MCF 10A (cell line): Measurements from ENCODE around the gene WSCD1. TPM values are rescaled to one million over a fixed set of nuclear protein-coding genes. Genes with fewer than 3 reads are reported as not detected.

ENCODE experiments used
- BruUV-seq: library from RNA; stranded (reverse); fragments of 400-500 nt; replicated peaks from 2 replicates; lab custom pipeline; 2021; lab: Mats Ljungman, UMichigan
- CTCF ChIA-PET: fragments of 300-600 bp; sonication (Branson Sonifier 250); formaldehyde crosslinking; extraction: SDS; loops from one replicate; lab custom pipeline; 2021; ENCODE audit warnings: antibody characterized with exemption, inconsistent platforms; lab: Yijun Ruan, JAX
- POLR2A ChIA-PET: fragments of 300-600, 350-650 bp; sonication (Branson Sonifier 250); formaldehyde crosslinking; extraction: SDS; loops from one replicate; lab custom pipeline; 2020; ENCODE audit warnings: antibody characterized with exemption, inconsistent platforms; lab: Yijun Ruan, JAX
- DNase-seq: peaks from one replicate; pipeline ENCODE4 v3.0.0-alpha.2; 2018; ENCODE audit not compliant: unreplicated experiment
- H3K27ac Mint-ChIP-seq: one replicate; pipeline ENCODE4 v1.8.0; 2022; ENCODE audit warnings: mild to moderate bottlenecking, low read depth, mixed read lengths; ENCODE audit not compliant: unreplicated experiment
- H3K27me3 Mint-ChIP-seq: one replicate; pipeline ENCODE4 v1.8.0; 2022; ENCODE audit warnings: mixed read lengths; ENCODE audit not compliant: insufficient read depth, unreplicated experiment
- H3K36me3 Mint-ChIP-seq: one replicate; pipeline ENCODE4 v1.8.0; 2022; ENCODE audit warnings: mild to moderate bottlenecking, moderate library complexity, mixed read lengths; ENCODE audit not compliant: insufficient read depth, unreplicated experiment
- H3K4me1 Mint-ChIP-seq: one replicate; pipeline ENCODE4 v1.8.0; 2022; ENCODE audit warnings: mixed read lengths; ENCODE audit not compliant: insufficient read depth, unreplicated experiment
- H3K4me3 Mint-ChIP-seq: one replicate; pipeline ENCODE4 v1.8.0; 2022; ENCODE audit warnings: mild to moderate bottlenecking, moderate library complexity, mixed read lengths; ENCODE audit not compliant: unreplicated experiment
- H3K9me3 Mint-ChIP-seq: one replicate; pipeline ENCODE4 v1.8.0; 2022; ENCODE audit warnings: mixed read lengths; ENCODE audit not compliant: unreplicated experiment
- intact Hi-C: fragments of 100-400 bp; cut with micrococcal nuclease; formaldehyde crosslinking; loops from 2 replicates; pipeline ENCODE4 v1.14.1; 2022
- total RNA-seq: library from RNA; stranded (reverse); gene quantifications from 2 replicates; pipeline ENCODE4 v1.2.3, GENCODE V29; 2022
- TF ChIP-seq, protein P1 (sequence below): fragments of 200-600 bp; IDR thresholded peaks from one replicate; pipeline ENCODE4 v1.8.0; 2022; ENCODE audit warnings: antibody characterized with exemption, mild to moderate bottlenecking; ENCODE audit not compliant: unreplicated experiment

WSCD1 gene
- total RNA-seq, 1 experiment from 2014 or later, result not detected

- H3K36me3 Mint-ChIP-seq, result no peaks in the 10 kb centered on the region
- H3K9me3 Mint-ChIP-seq, result no peaks in the 10 kb centered on the region
- ChIA-PET POLR2A (no interaction called here), CTCF (interaction anchor here (0.6 to 1.0 kb wide), 2 partner anchors 72 to 578 kb away, joined by 3 read pairs; no protein-coding TSS in a partner anchor)
- no peak for DNase-seq
- H3K4me1 Mint-ChIP-seq, result no peaks in the 10 kb centered on the region
- H3K4me3 Mint-ChIP-seq, result no peak overlapping the region
- intact Hi-C loops, result no loop called here
- no peak overlapping the region for H3K27ac Mint-ChIP-seq
- BruUV-seq, result no TSS peak
- TF ChIP-seq, protein P1, sequence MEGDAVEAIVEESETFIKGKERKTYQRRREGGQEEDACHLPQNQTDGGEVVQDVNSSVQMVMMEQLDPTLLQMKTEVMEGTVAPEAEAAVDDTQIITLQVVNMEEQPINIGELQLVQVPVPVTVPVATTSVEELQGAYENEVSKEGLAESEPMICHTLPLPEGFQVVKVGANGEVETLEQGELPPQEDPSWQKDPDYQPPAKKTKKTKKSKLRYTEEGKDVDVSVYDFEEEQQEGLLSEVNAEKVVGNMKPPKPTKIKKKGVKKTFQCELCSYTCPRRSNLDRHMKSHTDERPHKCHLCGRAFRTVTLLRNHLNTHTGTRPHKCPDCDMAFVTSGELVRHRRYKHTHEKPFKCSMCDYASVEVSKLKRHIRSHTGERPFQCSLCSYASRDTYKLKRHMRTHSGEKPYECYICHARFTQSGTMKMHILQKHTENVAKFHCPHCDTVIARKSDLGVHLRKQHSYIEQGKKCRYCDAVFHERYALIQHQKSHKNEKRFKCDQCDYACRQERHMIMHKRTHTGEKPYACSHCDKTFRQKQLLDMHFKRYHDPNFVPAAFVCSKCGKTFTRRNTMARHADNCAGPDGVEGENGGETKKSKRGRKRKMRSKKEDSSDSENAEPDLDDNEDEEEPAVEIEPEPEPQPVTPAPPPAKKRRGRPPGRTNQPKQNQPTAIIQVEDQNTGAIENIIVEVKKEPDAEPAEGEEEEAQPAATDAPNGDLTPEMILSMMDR, result no peak
- H3K27me3 Mint-ChIP-seq, result peaks cover 63% of the 10 kb centered on the region
Measured at GRCh38 chr17:6140728-6141330, 70.7 kb downstream of the WSCD1 start.

DNA sequence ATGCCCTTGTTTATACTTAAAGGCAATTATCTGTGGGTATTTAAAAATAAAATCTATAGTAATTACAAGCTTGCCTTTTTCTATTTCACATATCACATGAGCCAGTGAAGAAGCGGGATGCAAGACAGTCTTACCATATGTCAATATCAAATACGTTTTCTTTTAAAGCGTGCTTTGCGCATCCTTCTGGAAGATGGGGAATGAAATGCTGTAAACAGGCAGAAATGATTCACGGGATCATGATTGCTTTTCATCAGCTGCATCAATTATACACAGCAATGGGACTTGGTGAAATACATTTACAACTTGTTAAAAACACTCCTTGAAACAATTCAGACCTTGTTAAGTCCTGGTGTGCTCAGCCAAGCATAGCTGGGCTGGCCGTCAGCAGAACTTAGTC, 72.5 kb downstream of the WSCD1 start:
- H3K4me1 Mint-ChIP-seq, result no peaks in the 10 kb centered on the region
- H3K27me3 Mint-ChIP-seq, result peaks cover 64% of the 10 kb centered on the region
- H3K4me3 Mint-ChIP-seq, result no peak overlapping the region
- no peak overlapping the region for H3K27ac Mint-ChIP-seq
- CTCF ChIA-PET, result no interaction called here
- POLR2A ChIA-PET, result interaction anchor here (0.8 kb wide), 1 partner anchor 112 kb away, joined by 4 read pairs; no protein-coding TSS in a partner anchor
- no peaks in the 10 kb centered on the region for H3K9me3 Mint-ChIP-seq
- intact Hi-C loops, result no loop called here
- no peak for DNase-seq
- no peaks in the 10 kb centered on the region for H3K36me3 Mint-ChIP-seq
- TF ChIP-seq, protein P1, result no peak
- no TSS peak for BruUV-seq

DNA sequence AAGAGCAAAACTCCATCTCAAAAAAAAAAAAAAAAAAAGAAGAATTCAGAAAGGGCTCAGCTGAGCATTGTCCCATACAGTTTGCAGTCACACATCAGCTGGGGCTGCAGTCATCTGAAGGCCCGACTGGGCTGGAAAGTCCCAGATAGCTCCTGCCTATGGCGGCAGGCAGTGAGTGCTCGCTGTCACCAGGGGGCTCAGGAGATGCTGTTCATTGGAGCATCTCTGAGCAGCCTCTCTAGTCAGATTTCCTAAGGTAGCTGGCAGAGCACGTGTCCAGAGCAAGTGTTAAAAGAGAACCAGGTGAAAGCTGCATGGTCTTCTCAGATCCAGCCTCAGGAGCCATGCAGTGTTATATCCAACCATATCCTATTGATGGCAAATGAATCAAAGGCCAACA, 75.8 kb downstream of the WSCD1 start:
- H3K36me3 Mint-ChIP-seq, result no peaks in the 10 kb centered on the region
- ChIA-PET POLR2A (no interaction called here), CTCF (interaction anchor here (0.9 kb wide), 1 partner anchor 51 kb away, joined by 3 read pairs; no protein-coding TSS in a partner anchor)
- TF ChIP-seq, protein P1, result no peak
- H3K4me1 Mint-ChIP-seq, result no peaks in the 10 kb centered on the region
- no peak overlapping the region for H3K27ac Mint-ChIP-seq
- intact Hi-C loops, result no loop called here
- no peak for DNase-seq
- H3K27me3 Mint-ChIP-seq, result peaks cover 66% of the 10 kb centered on the region
- H3K9me3 Mint-ChIP-seq, result no peaks in the 10 kb centered on the region
- no TSS peak for BruUV-seq
- H3K4me3 Mint-ChIP-seq, result no peak overlapping the region

- H3K27me3 Mint-ChIP-seq, result peaks cover 66% of the 10 kb centered on the region
- no TSS peak for BruUV-seq
- DNase-seq, result no peak
- ChIA-PET CTCF (interaction anchor here (0.8 kb wide), 1 partner anchor 555 kb away, joined by 5 read pairs; no protein-coding TSS in a partner anchor), POLR2A (no interaction called here)
- intact Hi-C loops, result no loop called here
- no peak overlapping the region for H3K4me3 Mint-ChIP-seq
- no peaks in the 10 kb centered on the region for H3K9me3 Mint-ChIP-seq
- no peaks in the 10 kb centered on the region for H3K36me3 Mint-ChIP-seq
- TF ChIP-seq, protein P1, result no peak
- no peak overlapping the region for H3K27ac Mint-ChIP-seq
- no peaks in the 10 kb centered on the region for H3K4me1 Mint-ChIP-seq
Measured at GRCh38 chr17:6147042-6147441, 76.9 kb downstream of the WSCD1 start.
